OCI-LY3 (cell line): ENCODE results near the gene TTYH2.

ENCODE experiments used
- CTCF ChIP-seq: fragments of 200-600, 300-600 bp; sonication (generic); IDR thresholded peaks from 2 replicates; pipeline ENCODE4 v1.5.1; 2014; ENCODE audit warnings: antibody characterized with exemption, low read length, low read depth
- EZH2phosphoT487 ChIP-seq: fragments of 200-600 bp; shearing (Covaris generic); IDR thresholded peaks from 2 replicates; pipeline ENCODE4 v1.6.1; 2018; ENCODE audit warnings: antibody characterized with exemption, mixed run types, low read depth

GRCh38 chr17:74243013-74243755 lies 29.8 kb downstream of the TTYH2 start:
- TF ChIP-seq CTCF = no peak
- no peak for TF ChIP-seq EZH2phosphoT487
